DOHH2 (cell line): Measurements from ENCODE around the gene COA5.

Source experiments
- H3F3A ChIP-seq: fragments of 200-600 bp; sonication (generic), shearing (Covaris generic); 2 replicates; pipeline ENCODE4 v1.6.0; 2016; ENCODE audit warnings: antibody characterized with exemption, mild to moderate bottlenecking; ENCODE audit not compliant: control insufficient read depth, insufficient read depth
- H3K27ac ChIP-seq: fragments of 200-600 bp; sonication (generic); 2 replicates; pipeline ENCODE4 v1.5.1; 2014; ENCODE audit warnings: low read depth, mild to moderate bottlenecking, low read length, moderate library complexity
- H3K27me3 ChIP-seq: fragments of 200-600 bp; sonication (generic); 2 replicates; pipeline ENCODE4 v1.6.1; 2014; ENCODE audit warnings: mild to moderate bottlenecking, low read length, mixed read lengths; ENCODE audit not compliant: control insufficient read depth
- H3K36me3 ChIP-seq: fragments of 200-600 bp; sonication (generic); 2 replicates; pipeline ENCODE4 v1.6.1; 2014; ENCODE audit warnings: mild to moderate bottlenecking, low read length, moderate library complexity, mixed read lengths; ENCODE audit not compliant: control insufficient read depth
- H3K4me1 ChIP-seq: fragments of 200-600 bp; sonication (generic); 2 replicates; pipeline ENCODE4 v1.6.1; 2014; ENCODE audit warnings: mild to moderate bottlenecking, low read length, mixed read lengths; ENCODE audit not compliant: control insufficient read depth
- H3K4me2 ChIP-seq: fragments of 200-600 bp; sonication (generic); 2 replicates; pipeline ENCODE4 v1.6.0; 2014; ENCODE audit warnings: mild to moderate bottlenecking, low read length, moderate library complexity
- H3K4me3 ChIP-seq: fragments of 200-600 bp; sonication (generic); 2 replicates; pipeline ENCODE4 v1.5.1; 2014; ENCODE audit warnings: mild to moderate bottlenecking, low read length, mixed read lengths
- H3K79me2 ChIP-seq: fragments of 200-600 bp; sonication (generic); 2 replicates; pipeline ENCODE4 v1.6.1; 2014; ENCODE audit warnings: mild to moderate bottlenecking, low read length, mixed read lengths; ENCODE audit not compliant: control insufficient read depth
- H3K9me2 ChIP-seq: fragments of 200-600 bp; sonication (generic); replicated peaks from 2 replicates; pipeline ENCODE4 v1.6.1; 2014; ENCODE audit warnings: mild to moderate bottlenecking, low read length, mixed read lengths; ENCODE audit not compliant: control insufficient read depth
- H3K9me3 ChIP-seq: fragments of 200-600 bp; sonication (generic); 2 replicates; pipeline ENCODE4 v1.6.1; 2014; ENCODE audit warnings: antibody characterized with exemption, low read length, mixed read lengths; ENCODE audit not compliant: control insufficient read depth, insufficient read depth
- H4K20me1 ChIP-seq: fragments of 200-600 bp; sonication (generic); 2 replicates; pipeline ENCODE4 v1.6.0; 2014; ENCODE audit warnings: low read depth, mild to moderate bottlenecking, antibody characterized with exemption, low read length, moderate library complexity; ENCODE audit not compliant: control insufficient read depth, insufficient read depth
- CTCF ChIP-seq: fragments of 200-600 bp; sonication (generic); IDR thresholded peaks from one replicate; pipeline ENCODE4 v1.5.1; 2014; ENCODE audit warnings: antibody characterized with exemption, mild to moderate bottlenecking, low read depth, low read length; ENCODE audit not compliant: poor library complexity, severe bottlenecking
- EZH2phosphoT487 ChIP-seq: fragments of 200-600 bp; sonication (generic); IDR thresholded peaks from 2 replicates; pipeline ENCODE4 v1.6.1; 2017; ENCODE audit warnings: borderline replicate concordance, mild to moderate bottlenecking, antibody characterized with exemption, low read length, moderate library complexity, mixed read lengths

Gene COA5

GRCh38 chr2:98583816-98584618, 24.3 kb downstream of the COA5 start:
- Histone ChIP-seq H3F3A (no peaks in the 10 kb centered on the region), H3K9me3 (no peaks in the 10 kb centered on the region), H3K36me3 (no peaks in the 10 kb centered on the region; the same call in 1 of the 2 replicates), H3K4me1 (no peaks in the 10 kb centered on the region), H3K4me3 (no peak overlapping the region), H3K79me2 (no peaks in the 10 kb centered on the region), H3K4me2 (no peak overlapping the region), H3K9me2 (no peaks in the 10 kb centered on the region), H3K27me3 (no peaks in the 10 kb centered on the region), H3K27ac (no peak overlapping the region), H4K20me1 (no peaks in the 10 kb centered on the region)
- no peak for TF ChIP-seq CTCF
- TF ChIP-seq EZH2phosphoT487: no peak

GRCh38 chr2:98583276-98583675, 25.0 kb downstream of the COA5 start:
- Histone ChIP-seq H3K9me2 (no peaks in the 10 kb centered on the region), H4K20me1 (no peaks in the 10 kb centered on the region), H3K36me3 (no peaks in the 10 kb centered on the region; the same call in 1 of the 2 replicates)

GRCh38 chr2:98582523-98582922, 25.8 kb downstream of the COA5 start:
- Histone ChIP-seq H4K20me1 (no peaks in the 10 kb centered on the region), H3K4me1 (no peaks in the 10 kb centered on the region), H3K36me3 (no peaks in the 10 kb centered on the region; the same call in 1 of the 2 replicates), H3K9me2 (no peaks in the 10 kb centered on the region), H3K4me2 (no peak overlapping the region), H3K27ac (no peak overlapping the region), H3K4me3 (no peak overlapping the region), H3K79me2 (no peaks in the 10 kb centered on the region), H3K9me3 (no peaks in the 10 kb centered on the region), H3K27me3 (no peaks in the 10 kb centered on the region), H3F3A (no peaks in the 10 kb centered on the region)
- TF ChIP-seq EZH2phosphoT487: no peak
- TF ChIP-seq CTCF: no peak

More at GRCh38 chr2:98583276-98583675, 25.0 kb downstream of the COA5 start:
- TF ChIP-seq CTCF (no peak), EZH2phosphoT487 (no peak)
- Histone ChIP-seq H3K9me3 (no peaks in the 10 kb centered on the region), H3K79me2 (no peaks in the 10 kb centered on the region), H3K4me1 (no peaks in the 10 kb centered on the region), H3K4me2 (no peak overlapping the region), H3K4me3 (no peak overlapping the region), H3F3A (no peaks in the 10 kb centered on the region), H3K27ac (no peak overlapping the region), H3K27me3 (no peaks in the 10 kb centered on the region)
